AG04449 (cell line): ENCODE measurements around the gene MBNL1.

Source experiments
- CTCF ChIA-PET: fragments of 350-600 bp; formaldehyde crosslinking; extraction: SDS; loops from one replicate; lab custom pipeline; 2021; ENCODE audit warnings: antibody characterized with exemption; lab: Yijun Ruan, JAX
- POLR2A ChIA-PET: fragments of 400-600, 350-600 bp; formaldehyde crosslinking; extraction: SDS; loops from one replicate; lab custom pipeline; 2020; ENCODE audit warnings: antibody characterized with exemption, inconsistent platforms; lab: Yijun Ruan, JAX
- DNase-seq: peaks from one replicate; pipeline ENCODE4 v3.0.0-alpha.2; 2010; ENCODE audit warnings: low read depth, low spot score
- H3K4me3 ChIP-seq: 2 replicates; pipeline ENCODE4 v1.5.1; 2011; ENCODE audit warnings: low read depth, mild to moderate bottlenecking, control low read depth, low read length
- CTCF ChIP-seq: IDR thresholded peaks from one replicate; pipeline ENCODE4 v1.5.1; 2011; ENCODE audit warnings: mild to moderate bottlenecking, moderate library complexity, low read length, control low read depth, inconsistent platforms; ENCODE audit not compliant: insufficient read depth; ENCODE audit errors: missing control alignments

The MBNL1 gene

GRCh38 chr3:152291238-152291637 lies 22.5 kb downstream of the MBNL1 start:
- ChIA-PET CTCF (interaction anchor here (1.0 kb wide), 1 partner anchor 13 kb away, joined by 3 read pairs; no protein-coding TSS in a partner anchor), POLR2A (interaction anchor here (0.6 to 1.8 kb wide), 2 partner anchors 11 to 12 kb away, joined by 3 to 5 read pairs; no protein-coding TSS in a partner anchor)
- H3K4me3 ChIP-seq, result no peak overlapping the region
- no peak for DNase-seq
- no peak for TF ChIP-seq CTCF

- ChIA-PET CTCF (no interaction called here), POLR2A (interaction anchor here (0.9 to 1.8 kb wide), 2 partner anchors 12 to 19 kb away, joined by 4 to 5 read pairs; no protein-coding TSS in a partner anchor)
- no peak for TF ChIP-seq CTCF
- no peak overlapping the region for H3K4me3 ChIP-seq
- no peak for DNase-seq
These were observed 22.9 kb downstream of the MBNL1 start for GRCh38 chr3:152291649-152292066.

DNA sequence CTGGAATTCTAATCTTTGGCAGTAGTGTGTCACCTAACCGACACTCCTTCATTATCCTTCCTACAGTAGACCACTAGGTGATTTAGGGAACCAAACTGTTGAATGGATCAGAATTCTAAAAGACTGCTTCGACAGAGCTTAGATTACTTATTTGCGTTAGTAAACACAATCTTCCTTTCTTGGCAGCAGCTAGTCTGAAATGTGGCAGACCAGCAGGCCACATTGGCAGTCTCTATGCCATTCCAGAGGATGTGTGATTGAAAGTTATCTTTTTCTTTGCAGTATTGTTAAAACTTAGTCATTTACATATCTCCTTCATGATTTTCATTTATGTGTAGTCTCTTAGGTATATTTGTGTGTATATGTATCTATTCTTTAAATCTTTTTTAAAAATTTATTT lies 23.6 kb downstream of the MBNL1 start:
- ChIA-PET POLR2A (interaction anchor here (0.9 to 1.8 kb wide), 2 partner anchors 13 to 19 kb away, joined by 4 to 5 read pairs; no protein-coding TSS in a partner anchor), CTCF (no interaction called here)
- DNase-seq, result no peak
- no peak for TF ChIP-seq CTCF
- no peak overlapping the region for H3K4me3 ChIP-seq

GRCh38 chr3:152293347-152294006 lies 24.7 kb downstream of the MBNL1 start:
- no peak overlapping the region for H3K4me3 ChIP-seq
- no peak for DNase-seq
- CTCF ChIA-PET, result no interaction called here

DNA sequence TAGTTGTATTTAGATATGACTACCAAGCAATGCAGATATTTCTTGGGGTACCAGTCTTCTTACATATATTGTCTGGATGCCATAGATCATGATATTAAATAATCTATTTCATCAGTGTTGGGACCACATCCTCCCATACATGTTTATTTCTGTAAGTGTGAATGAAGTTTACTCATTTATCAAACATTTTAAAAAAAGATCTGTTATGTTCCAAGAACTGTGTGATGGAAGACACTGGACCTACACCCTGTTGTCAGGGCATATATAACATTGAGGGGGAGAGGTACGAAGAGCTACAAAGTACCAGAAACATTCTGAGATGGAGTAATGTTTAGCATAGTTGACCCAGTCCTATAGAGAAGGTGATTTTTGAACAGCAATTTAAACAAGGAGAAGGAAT lies 26.6 kb downstream of the MBNL1 start:
- no peak for TF ChIP-seq CTCF
- ChIA-PET CTCF (interaction anchor here (5.8 kb wide), 1 partner anchor 223 kb away, joined by 20 read pairs; no protein-coding TSS in a partner anchor), POLR2A (no interaction called here)
- H3K4me3 ChIP-seq, result no peak overlapping the region
- no peak for DNase-seq

More at GRCh38 chr3:152293347-152294006, 24.7 kb downstream of the MBNL1 start:
- no peak for TF ChIP-seq CTCF
- POLR2A ChIA-PET, result no interaction called here

DNA sequence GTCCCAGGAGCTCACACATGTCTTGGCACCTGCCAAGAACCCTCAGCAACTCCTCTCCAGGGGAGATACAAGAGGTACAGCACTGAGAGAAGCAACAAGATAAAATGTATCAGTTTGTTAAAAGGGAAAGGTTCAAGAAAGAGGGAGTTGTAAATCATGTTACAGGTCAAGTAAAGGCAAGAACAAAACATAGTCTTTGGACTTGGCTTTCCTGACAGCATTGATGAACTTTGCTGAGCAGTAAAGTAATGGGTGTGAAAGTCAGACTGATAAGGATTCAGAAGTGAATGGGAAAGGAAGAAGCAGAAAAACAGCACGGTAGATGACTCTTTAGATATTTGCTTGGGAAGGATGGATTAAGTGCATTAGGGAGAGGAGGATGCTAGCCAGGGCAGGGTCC lies 27.1 kb downstream of the MBNL1 start:
- no peak for TF ChIP-seq CTCF
- no peak for DNase-seq
- no peak overlapping the region for H3K4me3 ChIP-seq
- CTCF ChIA-PET, result interaction anchor here (5.8 kb wide), 1 partner anchor 224 kb away, joined by 20 read pairs; no protein-coding TSS in a partner anchor
- POLR2A ChIA-PET, result no interaction called here
